GM12873 (cell line): ENCODE data around the gene CDH7.

Source experiments
- CTCF ChIP-seq: IDR thresholded peaks from 2 replicates; pipeline ENCODE4 v1.5.1; 2012; ENCODE audit warnings: low read depth, mild to moderate bottlenecking, moderate library complexity, low read length, control low read depth; ENCODE audit not compliant: insufficient read depth; ENCODE audit errors: missing control alignments

The CDH7 gene

GRCh38 chr18:65750389-65751154 is at the start of gene CDH7:
Gene CDH7, plus strand, starts transcription at chr18:65751012. Its CDS starts 11,831 bp downstream, at chr18:65762843.
- no peak for TF ChIP-seq CTCF

- no peak for TF ChIP-seq CTCF
These were observed 46.8 kb upstream of the CDH7 start for GRCh38 chr18:65704046-65704445.

GRCh38 chr18:65706646-65707045 is 44.2 kb upstream of the CDH7 start:
- TF ChIP-seq CTCF, result no peak

- TF ChIP-seq CTCF, result no peak
These were observed 39.3 kb upstream of the CDH7 start for GRCh38 chr18:65711493-65711892.

- no peak for TF ChIP-seq CTCF
These were observed 29.2 kb upstream of the CDH7 start for GRCh38 chr18:65721619-65722018.

- peak; percentile 32 for TF ChIP-seq CTCF
These were observed 25.4 kb upstream of the CDH7 start for GRCh38 chr18:65725251-65726050.

GRCh38 chr18:65735155-65735554 is 15.7 kb upstream of the CDH7 start:
- TF ChIP-seq CTCF, result no peak
